IPS-NIHi7 (cell line): ENCODE data around the gene TBC1D10A.
A peak's percentile ranks its signal among the peaks of the same experiment; 100 is the strongest.
"Not testable (repeated sequence)": the region's sequence is repeated elsewhere in the genome, so short reads cannot be mapped to it uniquely, and the experiment has no call there.

Experiments used
- DNase-seq: peaks from one replicate; pipeline ENCODE4 v3.0.0; 2012; ENCODE audit warnings: mixed read lengths; ENCODE audit errors: extremely low spot score

Gene TBC1D10A

DNA sequence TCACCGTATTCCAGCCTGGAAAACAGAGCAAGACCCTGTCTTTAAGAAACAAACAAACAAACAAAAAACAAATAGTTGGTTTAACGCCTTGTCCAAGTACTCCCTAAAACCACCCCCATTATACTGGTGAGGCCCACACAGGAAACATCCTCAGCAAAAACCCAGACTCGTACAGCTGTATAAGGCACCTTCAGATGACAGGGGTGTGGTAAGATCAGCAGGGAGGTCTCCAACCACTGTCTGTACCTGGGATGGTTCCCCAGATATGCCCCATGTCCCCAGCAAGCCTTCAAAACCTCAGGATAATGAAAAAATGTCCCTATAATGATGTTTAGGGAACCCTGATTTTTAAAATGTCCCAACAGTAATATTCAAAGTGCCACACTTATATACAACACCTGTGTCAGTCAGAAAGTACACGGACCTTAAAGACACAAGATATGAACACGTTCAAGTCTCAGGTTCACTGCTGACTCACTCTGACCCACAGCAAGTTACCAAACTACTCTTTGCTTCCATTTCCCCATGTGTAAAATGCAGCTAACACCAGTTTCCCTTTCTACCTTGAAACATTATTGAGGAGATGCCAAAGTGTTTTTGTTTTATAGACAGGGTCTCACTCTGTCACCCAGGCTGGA is 20.6 kb upstream of the TBC1D10A start:
- no peak for DNase-seq

DNA sequence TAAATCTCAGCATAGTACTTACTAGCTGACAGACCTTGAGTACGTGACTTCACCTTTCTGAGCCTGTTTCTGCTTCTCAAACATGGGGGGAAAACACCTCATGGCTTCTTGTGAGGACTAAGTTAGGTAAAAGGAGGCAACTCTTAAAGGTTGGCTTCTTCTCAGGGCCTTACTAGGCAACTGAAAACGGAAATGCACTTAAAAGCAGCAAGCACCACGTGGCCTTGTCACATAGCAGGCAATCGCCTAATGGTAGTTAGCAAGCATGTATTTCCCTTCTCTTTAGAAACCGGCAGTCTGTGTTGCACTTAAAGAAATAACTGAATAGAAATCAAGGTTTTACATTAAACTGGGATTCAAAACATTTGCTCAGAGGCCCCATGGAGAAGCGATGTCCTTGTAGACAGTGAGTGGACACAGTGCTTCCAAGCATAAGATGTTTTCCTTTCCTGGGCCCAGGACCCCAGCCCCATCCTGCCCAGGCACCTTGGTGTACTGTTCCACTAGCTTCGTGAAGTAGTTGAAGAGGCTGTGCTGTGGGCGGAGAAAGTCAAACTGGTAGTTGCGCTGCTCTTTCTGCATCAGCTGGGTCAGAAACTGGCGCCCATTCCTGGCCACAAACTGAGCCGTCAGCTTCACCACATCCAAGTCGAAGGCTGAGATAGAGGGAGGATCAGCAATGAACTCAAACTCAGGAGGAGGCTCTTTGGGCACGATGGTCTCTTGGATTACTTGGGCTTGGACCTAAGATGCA is 17.9 kb upstream of the TBC1D10A start:
- DNase-seq, result no peak

- DNase-seq, result no peak
Measured at GRCh38 chr22:30340911-30341685, 14.4 kb upstream of the TBC1D10A start.

DNA sequence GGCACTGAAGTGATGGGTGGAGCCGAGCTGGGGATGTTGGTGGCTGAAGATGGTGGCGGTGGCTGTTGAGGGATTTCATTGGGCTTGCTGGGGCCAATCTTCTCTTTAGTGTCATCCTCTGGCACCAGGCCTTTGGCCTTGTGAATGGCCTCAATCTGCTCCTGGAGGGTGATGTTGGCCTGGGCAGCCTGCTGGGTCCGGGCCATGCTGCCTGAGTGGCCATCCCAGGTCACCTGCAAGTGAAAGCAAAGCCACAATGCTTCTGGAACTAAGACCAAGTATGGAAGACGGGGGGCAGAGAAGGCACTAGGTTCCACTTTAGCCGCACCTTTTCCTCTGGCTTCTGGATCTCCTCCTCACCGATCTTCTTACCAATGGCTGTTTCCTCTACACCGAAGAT is 12.1 kb upstream of the TBC1D10A start:
- DNase-seq, result no peak

DNA sequence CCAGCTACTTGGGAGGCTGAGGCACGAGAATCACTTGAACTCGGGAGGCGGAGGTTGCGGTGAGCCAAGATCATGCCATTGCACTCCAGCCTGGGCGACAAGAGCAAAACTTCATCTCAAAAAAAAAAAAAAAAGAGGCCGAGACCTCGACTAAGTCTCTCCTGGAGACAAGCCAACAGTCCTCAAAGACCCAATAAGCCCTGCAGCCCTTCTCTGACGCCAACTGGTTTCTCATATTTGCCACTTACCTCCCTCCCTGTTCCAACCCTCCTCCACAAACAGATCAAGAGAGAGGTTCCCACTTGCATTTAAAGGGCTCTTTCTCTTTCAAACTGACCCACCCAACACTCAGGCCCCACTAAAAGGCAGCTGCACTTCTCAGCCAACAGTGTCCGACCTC is 11.6 kb upstream of the TBC1D10A start:
- not testable (repeated sequence) for DNase-seq

GRCh38 chr22:30337461-30337778 is 10.7 kb upstream of the TBC1D10A start:
- no peak for DNase-seq

- DNase-seq, result no peak
Measured at GRCh38 chr22:30336752-30337460, 10.2 kb upstream of the TBC1D10A start.

- no peak for DNase-seq
Measured at GRCh38 chr22:30335236-30335635, 8.5 kb upstream of the TBC1D10A start.

DNA sequence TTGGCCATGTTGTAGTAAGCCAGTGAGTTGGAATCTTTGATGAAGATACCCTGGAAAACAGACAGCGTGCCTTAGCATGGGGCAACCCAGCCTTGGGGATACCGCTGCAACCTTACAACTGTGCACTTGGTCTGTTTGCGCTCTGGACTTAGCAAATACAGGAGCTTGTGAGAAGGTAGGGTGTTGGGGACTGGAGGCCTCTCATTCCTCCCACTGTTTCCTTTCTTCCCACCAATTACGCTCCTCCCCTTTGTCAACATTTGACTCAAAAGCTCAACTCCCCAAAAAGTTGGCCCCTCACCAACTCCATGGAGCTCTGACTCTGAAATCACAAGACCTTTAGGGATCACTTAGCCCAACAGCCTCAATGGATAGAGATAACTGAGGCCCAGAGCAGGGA is 7.9 kb upstream of the TBC1D10A start:
- no peak for DNase-seq

DNA sequence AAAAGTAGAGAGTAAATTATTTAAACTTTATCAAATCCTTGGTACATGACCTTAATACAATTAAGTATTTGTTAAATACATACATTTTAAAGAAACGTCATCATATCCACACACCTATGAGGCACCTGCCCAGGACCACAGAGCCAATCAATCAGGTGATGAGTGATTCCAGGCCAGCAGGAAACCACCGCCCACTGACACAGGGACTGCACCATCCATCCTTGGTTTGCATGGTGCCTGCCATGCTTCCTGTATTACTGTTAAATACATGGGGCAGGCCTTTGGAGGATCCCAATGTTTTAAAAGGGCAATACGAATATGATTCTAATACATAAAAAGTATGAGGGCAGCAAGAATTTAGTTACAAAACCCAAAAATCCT is 7.0 kb upstream of the TBC1D10A start:
- DNase-seq, result no peak

DNA sequence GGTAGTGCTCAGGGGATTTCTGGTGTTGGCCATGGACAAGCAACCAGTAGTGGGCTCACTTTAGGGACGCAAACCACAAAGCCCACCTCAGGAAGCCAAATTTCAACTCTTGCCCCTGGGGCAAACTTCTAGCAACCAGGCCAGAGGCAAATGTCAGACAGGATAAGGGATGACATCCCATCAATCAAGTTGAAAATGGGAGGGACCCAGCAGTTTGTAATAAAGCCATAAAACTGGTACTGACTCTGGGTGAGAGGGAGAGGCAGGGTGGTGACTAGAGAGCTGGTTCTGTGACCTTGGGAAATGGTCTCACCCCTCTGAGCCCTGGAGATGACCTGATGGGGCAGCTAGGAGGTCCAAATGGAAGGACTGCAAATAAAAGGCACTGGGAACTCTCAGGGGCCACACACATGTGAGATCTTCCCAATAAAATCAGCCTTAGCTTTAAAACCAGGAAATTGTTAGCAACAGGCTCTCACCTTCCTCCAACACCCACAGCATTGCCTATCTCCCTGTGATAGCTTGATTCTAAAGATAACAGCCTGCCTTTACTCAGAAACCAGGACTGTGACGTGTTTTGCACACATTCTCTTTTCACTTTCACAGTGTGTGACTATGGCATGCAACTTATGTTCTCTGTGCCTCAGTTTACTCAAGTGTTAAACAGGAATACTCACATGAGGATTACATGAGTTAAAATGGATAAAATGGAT is 6.4 kb upstream of the TBC1D10A start:
- no peak for DNase-seq

DNA sequence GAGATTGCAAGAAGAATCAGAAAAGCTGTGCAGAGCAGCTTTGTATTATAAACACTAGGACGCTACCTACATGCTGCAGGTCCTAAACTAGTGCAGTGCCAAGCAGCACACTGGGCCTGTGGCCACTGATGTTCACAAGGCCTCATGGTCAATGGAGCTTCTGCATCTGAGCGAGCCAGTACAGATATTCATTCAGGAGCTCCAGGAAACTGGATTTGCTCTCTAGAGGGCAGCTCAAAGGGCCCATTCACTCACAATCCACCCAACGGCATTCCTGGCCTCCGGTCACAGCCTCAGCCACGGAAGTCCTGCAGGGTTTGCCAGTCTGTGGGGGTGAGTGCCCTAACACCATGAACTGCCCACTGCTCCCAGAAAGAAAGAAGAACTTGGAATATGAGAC is 5.8 kb upstream of the TBC1D10A start:
- no peak for DNase-seq

DNA sequence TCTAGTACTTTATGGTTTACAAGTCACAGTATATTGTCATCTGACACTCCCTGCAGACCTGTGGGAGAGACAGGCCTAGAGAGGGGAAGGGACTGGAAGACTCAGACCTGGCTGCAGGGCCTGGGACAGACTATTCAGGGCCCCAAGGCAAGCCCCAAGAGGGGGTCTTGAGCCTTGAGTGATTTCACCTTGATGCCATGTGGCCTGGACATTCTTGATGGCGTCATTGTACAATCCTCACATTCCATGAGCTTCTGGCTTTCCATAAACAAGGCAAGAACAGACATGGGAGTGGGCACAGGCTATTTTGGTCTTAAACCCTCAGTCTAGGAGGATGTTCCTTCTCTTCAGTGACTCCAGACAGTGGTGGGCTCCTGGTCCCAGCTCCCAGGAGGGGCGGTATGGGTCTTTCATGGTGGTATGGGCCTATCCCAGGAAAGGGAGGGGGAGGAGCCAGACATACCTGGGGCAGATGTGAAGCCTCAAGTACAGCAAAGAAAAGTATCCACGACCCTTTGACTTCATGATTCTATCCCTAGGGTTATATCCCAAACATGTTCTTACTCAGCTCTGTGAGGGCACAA is 1.8 kb upstream of the TBC1D10A start:
- DNase-seq, result peak; percentile 23

DNA sequence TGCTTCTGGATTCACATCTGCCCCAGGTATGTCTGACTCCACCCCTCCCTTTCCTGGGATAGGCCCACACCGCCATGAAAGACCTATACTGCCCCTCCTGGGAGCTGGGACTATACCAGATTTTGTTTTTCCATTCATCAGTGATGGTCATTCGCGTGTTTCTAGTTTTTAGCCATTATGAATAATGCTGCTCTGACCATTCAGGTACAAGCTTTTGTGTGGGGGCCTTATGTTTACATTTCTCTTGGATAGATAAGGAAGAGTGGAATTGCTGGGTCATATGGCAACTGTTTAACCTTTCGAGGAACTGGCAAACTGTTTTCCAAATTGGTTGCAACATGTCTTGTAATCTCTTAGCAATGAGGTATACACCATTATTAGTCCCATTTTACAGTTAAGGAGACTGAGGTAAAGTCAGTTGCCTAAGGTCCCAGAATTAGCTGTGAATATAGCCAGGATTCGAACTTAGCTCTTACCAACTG is 1.2 kb upstream of the TBC1D10A start:
- peak; percentile 60 for DNase-seq

- peak; percentile 69 for DNase-seq
Measured at GRCh38 chr22:30326255-30326705, 461 bp downstream of the TBC1D10A start.

GRCh38 chr22:30325724-30326254 is 952 bp downstream of the TBC1D10A start:
- DNase-seq, result no peak

DNA sequence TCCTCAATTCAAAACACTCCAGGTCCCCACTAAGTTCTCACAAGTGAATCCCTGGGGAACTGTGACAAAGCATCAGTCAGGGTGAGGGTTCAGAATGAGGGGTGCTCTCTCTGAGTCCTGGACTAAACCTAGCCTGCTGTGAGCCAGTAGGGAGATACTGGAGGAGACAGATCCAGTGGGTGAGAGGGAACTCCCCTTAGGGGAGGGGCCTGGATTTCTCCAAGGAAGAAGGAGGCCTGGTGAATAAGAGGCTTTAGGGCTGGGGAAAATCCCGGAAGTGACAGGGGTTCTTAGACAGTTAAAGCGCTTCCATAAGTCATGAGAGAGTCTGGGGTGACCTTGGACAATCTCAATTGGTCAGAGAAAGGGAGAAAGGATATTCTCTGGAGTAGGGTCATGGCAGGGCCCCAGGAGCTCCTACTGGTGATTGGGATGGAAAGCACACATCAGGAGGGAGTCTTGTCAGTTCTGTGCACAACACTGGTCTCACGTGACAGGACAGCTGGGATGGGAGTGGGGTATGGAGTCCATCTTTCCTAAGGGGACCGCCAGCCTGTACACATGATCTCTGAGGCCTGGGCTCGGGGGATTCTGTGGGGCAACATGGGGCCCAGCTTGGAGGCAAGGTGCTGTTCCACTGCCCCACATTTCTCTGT is 1.5 kb downstream of the TBC1D10A start:
- DNase-seq, result peak; percentile 37

DNA sequence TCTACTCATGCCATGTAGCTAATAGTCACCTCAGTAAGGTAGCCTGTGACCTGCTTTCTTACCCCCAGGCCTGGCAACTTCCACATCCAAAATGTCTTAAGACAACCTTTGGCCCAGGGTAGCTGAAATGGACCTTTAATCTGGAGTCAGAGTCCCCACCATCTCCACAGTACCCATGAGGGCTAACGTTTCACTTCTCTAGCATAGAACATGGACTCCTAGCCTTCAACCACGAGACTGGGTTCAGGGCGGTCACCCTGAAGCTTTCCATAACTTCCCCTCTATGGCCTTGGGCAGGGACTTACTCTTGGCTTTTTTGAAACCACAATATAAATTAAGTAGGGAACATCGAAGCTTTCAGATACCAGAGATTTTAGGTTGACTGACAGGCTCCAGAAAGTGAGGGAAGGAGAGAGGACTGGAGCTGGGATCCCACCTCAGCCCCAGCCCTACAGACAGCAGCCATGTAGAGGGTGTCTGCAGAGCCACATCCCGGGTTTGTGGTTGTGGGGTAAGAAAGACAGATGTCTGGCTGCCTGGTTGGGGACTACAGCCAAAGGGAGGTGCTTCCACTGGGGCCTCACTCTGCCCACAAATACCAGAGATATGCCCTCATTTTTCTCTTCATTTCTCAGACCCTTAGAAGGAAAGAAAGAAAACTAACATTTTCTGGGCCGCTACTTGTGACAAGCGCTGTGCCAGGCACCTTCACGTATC is 2.6 kb downstream of the TBC1D10A start:
- no peak for DNase-seq

GRCh38 chr22:30323246-30323645 is 3.5 kb downstream of the TBC1D10A start:
- no peak for DNase-seq

GRCh38 chr22:30321461-30321860 is 5.3 kb downstream of the TBC1D10A start:
- DNase-seq, result no peak
